Measurements from ENCODE around the gene CREBBP.

- 0 out of 2 replicates have a peak, but pooled peaks have one; percentile 49 for TF ChIP-seq TARDBP (IDR thresholded peaks at IDR 0.05)
- no peak for TF ChIP-seq FOXK2 (IDR thresholded peaks at IDR 0.05)
- TF ChIP-seq NFRKB (IDR thresholded peaks at IDR 0.05): no peak
- no peak for TF ChIP-seq ZNF384 (IDR thresholded peaks at IDR 0.05)
Measured at GRCh38 chr16:3717235-3718018, 163.1 kb downstream of the CREBBP start, which contains the start of gene TRAP1.
